Keratinocyte (primary cell): Measurements from ENCODE around the gene EPB41. TPM values are rescaled to one million over a fixed set of nuclear protein-coding genes. Genes with fewer than 3 reads are reported as not detected.

Experiments used
- DNase-seq: peaks from one replicate; pipeline ENCODE4 v3.0.0-alpha.2; 2011; ENCODE audit warnings: low read depth, missing footprints, low spot score
- FAIRE-seq: peaks from 2 replicates; lab custom pipeline; 2011; peaks lifted over from hg19 to GRCh38; lab: Jason Lieb, UNC
- H2AFZ ChIP-seq: 2 replicates; pipeline ENCODE4 v1.6.0; 2012; ENCODE audit warnings: low read length, control low read depth, inconsistent platforms; ENCODE audit not compliant: control insufficient read depth
- H3K27ac ChIP-seq: 2 replicates; pipeline ENCODE4 v1.5.1; 2011; ENCODE audit warnings: low read length; ENCODE audit not compliant: control insufficient read depth, insufficient read depth
- H3K27me3 ChIP-seq: 3 replicates; pipeline ENCODE4 v1.6.0; 2011; ENCODE audit warnings: low read length; ENCODE audit not compliant: control insufficient read depth, insufficient read depth; ENCODE audit errors: extremely low read depth
- H3K36me3 ChIP-seq, 2 experiments: 2 replicates in 1 of 2; 3 replicates in 1 of 2; pipeline ENCODE4 v1.5.1; 2011; ENCODE audit warnings: low read length in 2 of 2, mild to moderate bottlenecking in 1 of 2; ENCODE audit not compliant: control insufficient read depth in 2 of 2, insufficient read depth in 2 of 2; ENCODE audit errors: extremely low read depth in 1 of 2
- H3K4me1 ChIP-seq: 3 replicates; pipeline ENCODE4 v1.5.1; 2011; ENCODE audit warnings: low read length; ENCODE audit not compliant: control insufficient read depth, insufficient read depth; ENCODE audit errors: extremely low read depth
- H3K4me2 ChIP-seq: 3 replicates; pipeline ENCODE4 v1.6.0; 2011; ENCODE audit warnings: low read depth, low read length; ENCODE audit not compliant: control insufficient read depth, insufficient read depth; ENCODE audit errors: extremely low read depth
- H3K4me3 ChIP-seq, 3 experiments: fragments of 200-600 bp in 1 of 3; sonication (generic) in 1 of 3; 2 replicates in 2 of 3; 3 replicates in 1 of 3; pipeline ENCODE4 v1.5.1; 2011 to 2016; ENCODE audit warnings: low read length in 3 of 3, mild to moderate bottlenecking in 3 of 3, control low read depth in 2 of 3, inconsistent platforms in 1 of 3, low read depth in 1 of 3, mixed read lengths in 1 of 3, mixed run types in 1 of 3, moderate library complexity in 1 of 3; ENCODE audit not compliant: control insufficient read depth in 2 of 3, insufficient read depth in 2 of 3; ENCODE audit errors: extremely low read depth in 1 of 3
- H3K79me2 ChIP-seq: 2 replicates; pipeline ENCODE4 v1.6.0; 2012; ENCODE audit warnings: low read length; ENCODE audit not compliant: control insufficient read depth, insufficient read depth
- H3K9ac ChIP-seq: 3 replicates; pipeline ENCODE4 v1.6.0; 2011; ENCODE audit warnings: low read length; ENCODE audit not compliant: control insufficient read depth, insufficient read depth; ENCODE audit errors: extremely low read depth
- H3K9me1 ChIP-seq: 3 replicates; pipeline ENCODE4 v1.6.0; 2011; ENCODE audit warnings: low read length; ENCODE audit not compliant: control insufficient read depth, insufficient read depth; ENCODE audit errors: extremely low read depth
- H3K9me3 ChIP-seq: 2 replicates; pipeline ENCODE4 v1.5.1; 2012; ENCODE audit warnings: low read depth, low read length; ENCODE audit not compliant: control insufficient read depth
- H4K20me1 ChIP-seq: 3 replicates; pipeline ENCODE4 v1.6.0; 2011; ENCODE audit warnings: low read length; ENCODE audit not compliant: control insufficient read depth, insufficient read depth; ENCODE audit errors: extremely low read depth
- CTCF ChIP-seq, 3 experiments: IDR thresholded peaks in 1 of 3; conservative IDR thresholded peaks in 1 of 3; optimal IDR thresholded peaks in 1 of 3; 2 replicates in 2 of 3; 3 replicates in 1 of 3; pipeline versions ENCODE3 to v1.5.1; 2011; ENCODE audit warnings: low read length in 3 of 3, mild to moderate bottlenecking in 3 of 3, moderate library complexity in 2 of 3, control low read depth in 1 of 3, inconsistent platforms in 1 of 3; ENCODE audit not compliant: insufficient read depth in 2 of 3; ENCODE audit errors: extremely low read depth in 1 of 3
- EZH2 ChIP-seq: IDR thresholded peaks from one replicate; pipeline ENCODE4 v1.6.1; 2012; ENCODE audit warnings: inconsistent platforms, mild to moderate bottlenecking, low read length, moderate library complexity
- dilution Hi-C: fragments of 300-500 bp; cut with MboI; formaldehyde crosslinking; loops from one replicate; pipeline ENCODE4 v1.7.0; 2020; ENCODE audit warnings: low sequenced_read_pairs; ENCODE audit not compliant: extremely low pct_ligation_motif_present
- polyA plus RNA-seq, 5 experiments: library from polyadenylated mRNA; depleted of rRNA in 3 of 5; stranded (reverse) in 3 of 5; stranded (forward) in 1 of 5; unstranded in 1 of 5; fragments of >200 nt; gene quantifications; 1 replicate in 1 of 5; 2 replicates in 3 of 5; 3 replicates in 1 of 5; pipeline versions ENCODE4 v1.2.1 to v1.2.3, GENCODE V29; 2011 to 2012; ENCODE audit warnings: missing spikeins in 2 of 5, low read depth in 1 of 5, low replicate concordance in 1 of 5

Gene EPB41
- polyA plus RNA-seq, 1 donor (not counting 4 experiments of a cell fraction or from before 2014, with no cell fraction given): 21.1 TPM

DNA sequence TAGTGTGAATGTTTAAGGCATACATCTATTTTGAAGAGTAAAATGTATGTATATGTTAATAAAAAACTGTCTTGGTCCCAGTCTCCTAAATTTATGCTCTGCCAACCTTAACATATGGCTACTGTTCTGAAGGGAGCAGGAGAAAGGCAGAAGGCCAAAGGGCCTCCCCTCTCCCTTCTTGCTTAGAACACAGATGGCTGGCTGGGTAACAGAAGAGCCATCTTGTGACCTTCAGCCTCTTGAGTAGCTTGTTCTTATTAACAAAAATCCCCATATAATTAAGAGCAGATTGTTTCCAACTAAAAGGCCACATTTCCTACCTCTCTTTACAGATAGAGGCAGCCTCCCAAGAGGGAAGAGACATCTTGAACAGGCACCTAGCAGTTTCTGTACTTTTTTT lies 36.1 kb downstream of the EPB41 start:
- Histone ChIP-seq H2AFZ (no peak overlapping the region), H3K79me2 (no peaks in the 10 kb centered on the region), H3K27me3 (no peaks in the 10 kb centered on the region), H3K4me2 (no peak overlapping the region), H3K9ac (no peak overlapping the region), H3K4me1 (peaks cover 4% of the 10 kb centered on the region), H3K4me3 (no peak overlapping the region), H3K36me3 (peaks cover 0 to 2% of the 10 kb centered on the region in 2 experiments), H3K9me3 (no peaks in the 10 kb centered on the region), H3K27ac (no peak overlapping the region), H4K20me1 (no peaks in the 10 kb centered on the region), H3K9me1 (no peaks in the 10 kb centered on the region)
- no peak for DNase-seq
- TF ChIP-seq EZH2: no peak
- no peak for TF ChIP-seq CTCF (optimal IDR thresholded peaks at IDR 0.05 in 1 of 3, IDR thresholded peaks at IDR 0.05 in 1 of 3, conservative IDR thresholded peaks at IDR 0.05 in 1 of 3; ENCODE audit: extremely low read depth in 1 of 3, insufficient read depth in 2 of 3, low read length in 3 of 3)
- no peak for FAIRE-seq
- dilution Hi-C loops: no loop called here

DNA sequence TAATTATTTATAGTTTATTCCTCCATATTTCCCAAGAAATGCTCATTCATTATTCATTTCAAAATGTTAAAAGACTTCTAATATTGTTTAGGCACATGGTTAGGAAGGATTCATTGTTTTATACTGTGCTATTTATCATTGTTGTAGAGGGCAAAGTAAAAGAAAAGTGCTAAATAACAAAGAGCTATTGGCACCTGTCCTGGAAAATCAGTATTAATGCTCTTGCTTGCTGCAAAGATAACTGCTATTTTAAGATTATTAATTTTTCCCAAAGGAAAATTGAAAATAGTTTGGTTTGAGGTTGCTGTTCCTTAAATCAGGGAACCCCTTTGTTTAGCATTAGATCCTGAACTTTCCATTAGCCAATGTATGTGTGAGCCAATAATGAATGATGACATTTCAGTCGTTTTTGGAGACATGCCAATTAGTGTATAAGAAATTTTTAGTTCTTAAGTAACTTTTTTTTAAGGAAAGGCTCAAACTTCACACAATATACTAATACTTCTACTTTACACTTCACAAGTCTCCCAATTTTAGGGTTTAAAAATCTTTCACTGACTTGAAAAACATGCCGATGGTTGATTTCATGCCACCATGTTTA lies 39.9 kb downstream of the EPB41 start:
- Histone ChIP-seq H2AFZ (no peak overlapping the region), H4K20me1 (no peaks in the 10 kb centered on the region), H3K9me1 (no peaks in the 10 kb centered on the region), H3K36me3 (peaks cover 0 to 2% of the 10 kb centered on the region in 2 experiments), H3K4me3 (no peak overlapping the region), H3K4me1 (peaks cover 5% of the 10 kb centered on the region), H3K27ac (no peak overlapping the region), H3K79me2 (no peaks in the 10 kb centered on the region), H3K4me2 (no peak overlapping the region), H3K27me3 (no peaks in the 10 kb centered on the region), H3K9me3 (no peaks in the 10 kb centered on the region), H3K9ac (no peak overlapping the region)
- dilution Hi-C loops: no loop called here
- DNase-seq: no peak
- no peak for FAIRE-seq
- no peak for TF ChIP-seq EZH2
- TF ChIP-seq CTCF (optimal IDR thresholded peaks at IDR 0.05 in 1 of 3, IDR thresholded peaks at IDR 0.05 in 1 of 3, conservative IDR thresholded peaks at IDR 0.05 in 1 of 3; ENCODE audit: extremely low read depth in 1 of 3, insufficient read depth in 2 of 3, low read length in 3 of 3): no peak
